Measurements from ENCODE around the gene PAM.

The PAM gene

GRCh38 chr5:102863764-102864560, 108.9 kb downstream of the PAM start:
- no peak for ATAC-seq

- ATAC-seq, result no peak
These were observed 110.0 kb downstream of the PAM start for GRCh38 chr5:102865171-102865509.

GRCh38 chr5:102865510-102866236, 110.6 kb downstream of the PAM start:
- peak; percentile 96 to 97 for ATAC-seq

DNA sequence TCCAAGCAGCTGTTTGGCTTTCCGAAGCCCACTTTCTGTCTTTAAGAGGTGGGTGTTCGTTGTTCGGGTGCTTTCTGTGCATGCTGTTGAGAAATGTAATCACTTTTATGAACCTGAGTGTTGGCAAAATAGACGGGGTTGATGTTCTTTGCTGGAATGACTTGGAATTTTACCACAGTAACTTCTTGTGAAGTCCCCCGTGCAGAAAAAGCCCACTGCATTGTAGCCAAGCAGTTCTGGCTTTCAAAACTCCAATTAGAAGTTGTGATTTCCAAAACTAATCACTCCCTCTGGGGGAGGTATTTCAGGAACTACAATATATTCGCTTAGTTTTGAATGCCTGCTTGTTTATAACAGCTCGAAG, 111.1 kb downstream of the PAM start:
- ATAC-seq, result no peak

DNA sequence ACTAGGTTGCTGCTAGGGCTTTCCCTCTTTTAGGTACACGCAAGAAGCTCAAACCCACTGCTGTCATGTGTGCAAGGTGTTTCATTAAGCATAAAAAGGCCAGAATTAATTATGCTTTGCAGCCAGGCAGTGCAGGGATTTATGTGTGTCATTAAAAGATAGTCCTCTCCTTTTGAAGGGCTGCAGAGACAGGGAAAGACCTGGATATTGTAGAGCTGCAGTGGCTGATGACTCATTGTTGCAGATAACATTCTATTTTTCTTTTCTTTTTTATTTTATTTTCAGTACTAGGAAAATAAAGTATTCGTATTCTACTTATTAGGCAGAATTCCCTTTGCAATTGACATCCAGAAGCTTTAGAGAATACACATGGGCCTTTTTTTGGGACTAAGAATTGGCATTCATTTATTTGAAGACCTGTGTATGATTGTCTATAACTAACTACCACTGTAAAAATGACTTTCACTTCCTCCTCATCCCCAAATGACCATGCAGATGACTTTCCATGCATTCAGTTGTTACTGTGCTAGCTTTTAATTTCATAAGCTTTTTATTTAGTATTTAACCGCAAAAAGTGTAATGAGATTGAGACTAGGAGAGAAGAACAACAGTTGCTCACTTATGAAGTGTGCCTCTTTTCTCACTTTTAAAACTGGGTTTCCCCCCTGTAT, 113.0 kb downstream of the PAM start:
- no peak for ATAC-seq

- no peak for ATAC-seq
These were observed 114.1 kb downstream of the PAM start for GRCh38 chr5:102869230-102869629.

GRCh38 chr5:102873379-102873932, 118.4 kb downstream of the PAM start:
- ATAC-seq, result no peak

GRCh38 chr5:102874054-102874453, 118.9 kb downstream of the PAM start:
- no peak for ATAC-seq

DNA sequence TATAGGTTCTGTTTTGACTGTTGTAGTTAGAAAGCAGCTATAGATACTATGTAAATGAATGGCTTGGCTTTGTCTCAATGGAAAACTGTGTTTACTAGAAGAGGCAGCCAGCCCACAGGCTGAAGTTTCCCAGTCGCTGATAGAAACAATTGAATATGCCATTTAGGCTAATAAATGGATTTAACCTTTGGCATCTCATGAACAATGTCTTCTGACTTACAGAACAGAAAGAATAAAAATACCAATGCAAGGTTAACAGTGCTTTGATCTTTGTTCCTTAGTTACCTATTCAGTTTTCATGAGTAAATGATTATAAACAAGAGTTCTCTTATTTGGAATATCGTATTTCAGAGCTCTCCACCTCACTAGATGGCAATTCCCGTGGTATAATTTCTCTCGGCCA, 120.6 kb downstream of the PAM start:
- ATAC-seq, result no peak

DNA sequence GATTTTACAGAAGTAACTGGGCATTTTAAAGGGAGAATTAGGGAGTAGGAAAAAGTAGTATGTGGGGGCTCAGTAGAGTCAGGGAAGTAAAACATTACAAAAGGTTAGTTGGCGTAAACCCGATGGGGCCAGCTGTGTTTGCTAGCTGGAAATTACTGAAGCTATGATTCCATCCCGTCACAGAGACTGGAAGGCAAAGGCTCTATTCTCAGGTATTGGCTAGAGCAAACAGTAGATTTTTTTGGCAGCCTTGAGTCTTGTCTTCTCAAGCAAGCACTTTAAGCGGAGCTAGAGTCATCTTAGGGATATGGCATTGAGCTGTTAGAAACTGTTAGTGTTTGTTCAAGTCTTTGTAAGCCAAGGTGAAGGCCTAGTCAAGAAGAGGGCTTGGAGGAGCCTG, 121.5 kb downstream of the PAM start:
- ATAC-seq, result no peak

- ATAC-seq, result no peak
These were observed 124.6 kb downstream of the PAM start for GRCh38 chr5:102879741-102880140.

DNA sequence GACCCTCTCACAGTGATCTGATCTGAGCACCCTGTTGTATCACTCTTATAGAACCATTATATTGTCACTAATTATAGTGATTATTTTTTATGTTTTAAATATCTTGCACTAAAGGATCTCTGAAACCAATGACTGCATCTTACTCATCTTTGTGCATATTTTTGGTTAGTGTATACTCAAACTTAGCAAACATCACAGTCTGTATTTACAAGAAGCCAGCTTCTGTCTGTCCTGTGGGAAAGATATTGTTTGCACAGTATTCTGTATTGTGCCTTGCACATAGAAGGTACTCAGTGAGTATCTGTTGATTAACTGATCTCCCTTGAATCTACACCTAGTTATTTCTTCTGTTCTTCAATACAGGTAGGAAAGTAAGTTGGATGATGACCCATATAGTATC, 131.5 kb downstream of the PAM start:
- ATAC-seq, result no peak

DNA sequence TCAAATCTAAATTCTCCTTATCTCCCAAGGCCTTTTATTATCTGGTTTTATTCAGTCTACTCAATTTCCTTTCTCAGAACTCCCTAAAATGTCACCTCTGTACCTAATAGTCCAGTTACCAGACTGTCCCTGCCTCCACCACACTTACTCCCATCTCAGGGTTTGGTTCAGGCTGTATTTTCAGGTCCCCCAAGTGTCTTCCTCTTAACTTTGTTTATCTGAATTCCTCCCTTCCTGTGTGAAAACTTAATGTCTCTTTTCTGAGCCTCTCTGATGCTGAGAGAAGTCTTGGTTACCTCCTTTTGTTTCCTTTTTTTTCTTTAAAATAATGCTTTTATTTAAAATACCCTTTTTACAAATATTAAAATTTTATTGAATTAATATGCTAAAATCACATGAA, 133.4 kb downstream of the PAM start:
- no peak for ATAC-seq

- ATAC-seq, result no peak
These were observed 133.9 kb downstream of the PAM start for GRCh38 chr5:102889033-102889432.

- ATAC-seq, result no peak
These were observed 135.0 kb downstream of the PAM start for GRCh38 chr5:102890133-102890532.

DNA sequence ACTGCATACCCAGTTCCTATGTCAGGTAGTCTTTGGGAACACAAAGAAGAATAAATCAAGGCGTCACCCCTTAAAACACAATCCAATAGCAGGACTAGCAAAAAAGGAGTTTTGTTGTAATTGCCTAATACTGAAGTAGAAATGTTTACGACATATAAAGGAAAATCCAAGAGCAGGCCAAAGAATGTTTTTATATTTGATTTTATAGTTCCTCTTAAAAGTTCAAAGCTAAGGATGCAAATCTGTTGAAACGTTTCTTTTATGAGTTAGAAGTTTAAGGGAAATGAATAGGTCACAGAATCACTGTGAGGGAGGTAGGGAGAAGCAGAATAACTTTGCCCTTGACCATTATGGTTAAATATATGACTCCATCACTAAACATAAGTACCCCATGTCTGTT, 136.1 kb downstream of the PAM start:
- no peak for ATAC-seq

DNA sequence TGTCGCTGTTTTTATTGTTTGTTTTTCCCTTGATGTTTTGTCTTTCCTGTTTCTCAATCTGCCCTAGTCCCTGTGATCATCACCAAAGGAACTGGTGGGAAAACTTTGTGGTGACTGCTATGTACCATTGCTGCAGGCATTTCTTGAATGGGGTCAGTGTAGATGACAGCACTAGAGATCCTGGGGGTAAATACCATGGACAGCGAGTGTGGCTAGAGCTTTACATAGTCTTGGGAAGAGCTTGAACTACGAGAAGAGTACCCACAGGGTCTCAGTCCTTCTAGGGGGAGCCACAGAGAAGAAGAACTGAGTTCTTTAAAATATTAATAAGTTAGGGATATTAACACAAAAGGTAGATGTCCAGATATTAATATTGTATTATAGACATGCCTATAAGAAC, 138.8 kb downstream of the PAM start:
- no peak for ATAC-seq

DNA sequence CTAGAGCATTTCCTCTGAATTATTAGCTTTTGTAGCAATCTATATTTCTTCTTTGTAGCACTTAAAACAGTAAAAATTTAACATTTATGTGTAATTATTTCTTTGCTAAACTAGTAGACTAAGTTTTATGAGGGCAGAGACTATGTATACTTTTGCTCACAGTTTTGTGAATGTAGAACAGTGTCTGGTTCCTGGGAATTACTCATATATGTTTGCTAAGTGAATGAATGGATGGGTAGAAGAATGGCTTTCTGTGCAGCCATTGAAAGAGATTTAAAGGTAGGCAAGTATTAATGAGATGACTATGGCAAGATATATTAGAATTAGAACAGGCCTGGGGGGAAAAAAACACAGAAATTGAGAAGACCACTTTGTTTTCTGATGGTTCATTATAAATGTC, 140.1 kb downstream of the PAM start:
- ATAC-seq, result no peak

- ATAC-seq, result no peak
These were observed 140.9 kb downstream of the PAM start for GRCh38 chr5:102895976-102896375.

- no peak for ATAC-seq
These were observed 146.5 kb downstream of the PAM start for GRCh38 chr5:102901424-102902134.

GRCh38 chr5:102902135-102902448, 147.0 kb downstream of the PAM start:
- no peak for ATAC-seq

DNA sequence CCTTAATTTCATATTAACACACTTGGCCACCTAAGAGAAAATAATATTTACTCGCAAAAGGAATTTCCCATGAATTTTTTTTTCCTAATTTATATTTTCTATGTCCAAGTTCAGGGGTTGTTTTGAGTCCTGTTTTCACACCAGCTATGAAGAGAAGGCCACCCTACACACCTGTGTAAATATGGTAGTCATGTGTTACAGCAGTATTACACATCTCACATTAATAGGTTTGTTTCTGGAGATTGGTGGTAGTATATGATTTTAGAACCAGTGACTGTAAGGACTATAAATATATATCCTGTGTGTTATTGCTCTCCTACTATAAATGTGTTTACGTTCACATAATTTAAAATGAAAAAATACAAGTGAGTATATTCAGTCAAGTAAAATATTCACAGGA, 147.5 kb downstream of the PAM start:
- ATAC-seq, result no peak
